ENCODE measurements around the gene ZNF81.
"Not testable (repeated sequence)": the region's sequence is repeated elsewhere in the genome, so short reads cannot be mapped to it uniquely, and the experiment has no call there.

ZNF81 gene

GRCh38 chrX:47817421-47817820, 19.3 kb upstream of the ZNF81 start:
- H3K27me3 Mint-ChIP-seq: no peaks in the 10 kb centered on the region
- H3K27ac Mint-ChIP-seq: no peak overlapping the region
- H3K4me1 Mint-ChIP-seq (ENCODE audit: low read depth): no peaks in the 10 kb centered on the region
- no peak overlapping the region for H3K4me3 Mint-ChIP-seq
- no peaks in the 10 kb centered on the region for H3K36me3 Mint-ChIP-seq (ENCODE audit: low read depth)
- H3K9me3 Mint-ChIP-seq: no peaks in the 10 kb centered on the region

- Mint-ChIP-seq H3K4me1 (ENCODE audit: low read depth) (peaks cover 3% of the 10 kb centered on the region), H3K36me3 (ENCODE audit: low read depth) (no peaks in the 10 kb centered on the region), H3K4me3 (no peak overlapping the region), H3K27ac (no peak overlapping the region), H3K9me3 (no peaks in the 10 kb centered on the region), H3K27me3 (no peaks in the 10 kb centered on the region)
These were observed 18.8 kb upstream of the ZNF81 start for GRCh38 chrX:47817897-47818296.

- no peaks in the 10 kb centered on the region for H3K27me3 Mint-ChIP-seq
- no peaks in the 10 kb centered on the region for H3K9me3 Mint-ChIP-seq
- no peaks in the 10 kb centered on the region for H3K36me3 Mint-ChIP-seq (ENCODE audit: low read depth)
- no peaks in the 10 kb centered on the region for H3K4me1 Mint-ChIP-seq (ENCODE audit: low read depth)
- no peak overlapping the region for H3K4me3 Mint-ChIP-seq
- no peak overlapping the region for H3K27ac Mint-ChIP-seq
These were observed 7.7 kb upstream of the ZNF81 start for GRCh38 chrX:47828984-47829383.

- no peak overlapping the region for H3K27ac Mint-ChIP-seq
- no peaks in the 10 kb centered on the region for H3K27me3 Mint-ChIP-seq
- no peaks in the 10 kb centered on the region for H3K9me3 Mint-ChIP-seq
- H3K36me3 Mint-ChIP-seq (ENCODE audit: low read depth): no peaks in the 10 kb centered on the region
- H3K4me3 Mint-ChIP-seq: no peak overlapping the region
- H3K4me1 Mint-ChIP-seq (ENCODE audit: low read depth): peaks cover 20% of the 10 kb centered on the region
These were observed 4.9 kb upstream of the ZNF81 start for GRCh38 chrX:47831788-47832187.

GRCh38 chrX:47838361-47838760, 1.7 kb downstream of the ZNF81 start:
- H3K27ac Mint-ChIP-seq: no peak overlapping the region
- peaks cover 33% of the 10 kb centered on the region for H3K4me1 Mint-ChIP-seq (ENCODE audit: low read depth)
- peak overlapping the region; percentile 35 for H3K4me3 Mint-ChIP-seq
- H3K36me3 Mint-ChIP-seq (ENCODE audit: low read depth): peaks cover 11% of the 10 kb centered on the region
- no peaks in the 10 kb centered on the region for H3K9me3 Mint-ChIP-seq
- no peaks in the 10 kb centered on the region for H3K27me3 Mint-ChIP-seq

- Mint-ChIP-seq H3K36me3 (ENCODE audit: low read depth) (peaks cover 11% of the 10 kb centered on the region), H3K4me3 (no peak overlapping the region), H3K9me3 (no peaks in the 10 kb centered on the region), H3K4me1 (ENCODE audit: low read depth) (peaks cover 26% of the 10 kb centered on the region), H3K27ac (no peak overlapping the region), H3K27me3 (no peaks in the 10 kb centered on the region)
These were observed 3.4 kb downstream of the ZNF81 start for GRCh38 chrX:47840111-47840510.

- Mint-ChIP-seq H3K4me3 (no peak overlapping the region), H3K4me1 (ENCODE audit: low read depth) (peaks cover 9% of the 10 kb centered on the region), H3K36me3 (ENCODE audit: low read depth) (peaks cover 20% of the 10 kb centered on the region), H3K27ac (no peak overlapping the region), H3K27me3 (no peaks in the 10 kb centered on the region), H3K9me3 (no peaks in the 10 kb centered on the region)
These were observed 6.7 kb downstream of the ZNF81 start for GRCh38 chrX:47843363-47843762.

- Mint-ChIP-seq H3K4me1 (ENCODE audit: low read depth) (peaks cover 3% of the 10 kb centered on the region), H3K27ac (no peak overlapping the region), H3K36me3 (ENCODE audit: low read depth) (peaks cover 26% of the 10 kb centered on the region), H3K9me3 (no peaks in the 10 kb centered on the region), H3K27me3 (no peaks in the 10 kb centered on the region), H3K4me3 (no peak overlapping the region)
These were observed 7.4 kb downstream of the ZNF81 start for GRCh38 chrX:47844117-47844516.

- Mint-ChIP-seq H3K4me3 (no peak overlapping the region), H3K36me3 (ENCODE audit: low read depth) (peaks cover 21% of the 10 kb centered on the region), H3K4me1 (ENCODE audit: low read depth) (peaks cover 8% of the 10 kb centered on the region), H3K27ac (no peak overlapping the region), H3K9me3 (no peaks in the 10 kb centered on the region), H3K27me3 (no peaks in the 10 kb centered on the region)
These were observed 9.3 kb downstream of the ZNF81 start for GRCh38 chrX:47846040-47846439.

- Mint-ChIP-seq H3K27ac (no peak overlapping the region), H3K27me3 (no peaks in the 10 kb centered on the region), H3K9me3 (no peaks in the 10 kb centered on the region), H3K4me3 (no peak overlapping the region), H3K36me3 (ENCODE audit: low read depth) (peaks cover 28% of the 10 kb centered on the region), H3K4me1 (ENCODE audit: low read depth) (peaks cover 5% of the 10 kb centered on the region)
These were observed 13.1 kb downstream of the ZNF81 start for GRCh38 chrX:47849778-47850177.

- H3K4me3 Mint-ChIP-seq; H3K4me1 Mint-ChIP-seq (ENCODE audit: low read depth); H3K9me3 Mint-ChIP-seq; H3K27me3 Mint-ChIP-seq; H3K27ac Mint-ChIP-seq: not testable (repeated sequence)
- peaks cover 28% of the 10 kb centered on the region for H3K36me3 Mint-ChIP-seq (ENCODE audit: low read depth)
These were observed 13.7 kb downstream of the ZNF81 start for GRCh38 chrX:47850389-47850788.

GRCh38 chrX:47850901-47851300, 14.2 kb downstream of the ZNF81 start:
- Mint-ChIP-seq H3K4me1 (ENCODE audit: low read depth) (peaks cover 5% of the 10 kb centered on the region), H3K27ac (no peak overlapping the region), H3K4me3 (no peak overlapping the region), H3K36me3 (ENCODE audit: low read depth) (peaks cover 28% of the 10 kb centered on the region), H3K27me3 (no peaks in the 10 kb centered on the region), H3K9me3 (no peaks in the 10 kb centered on the region)

- Mint-ChIP-seq H3K27ac (no peak overlapping the region), H3K9me3 (no peaks in the 10 kb centered on the region), H3K27me3 (no peaks in the 10 kb centered on the region), H3K36me3 (ENCODE audit: low read depth) (peaks cover 23% of the 10 kb centered on the region), H3K4me1 (ENCODE audit: low read depth) (peaks cover 5% of the 10 kb centered on the region), H3K4me3 (no peak overlapping the region)
These were observed 17.8 kb downstream of the ZNF81 start for GRCh38 chrX:47854474-47854873.

- no peak overlapping the region for H3K27ac Mint-ChIP-seq
- H3K27me3 Mint-ChIP-seq: no peaks in the 10 kb centered on the region
- H3K4me3 Mint-ChIP-seq: no peak overlapping the region
- no peaks in the 10 kb centered on the region for H3K4me1 Mint-ChIP-seq (ENCODE audit: low read depth)
- no peaks in the 10 kb centered on the region for H3K9me3 Mint-ChIP-seq
- peaks cover 26% of the 10 kb centered on the region for H3K36me3 Mint-ChIP-seq (ENCODE audit: low read depth)
These were observed 23.0 kb downstream of the ZNF81 start for GRCh38 chrX:47859686-47860085.

- no peak overlapping the region for H3K4me3 Mint-ChIP-seq
- no peaks in the 10 kb centered on the region for H3K27me3 Mint-ChIP-seq
- H3K27ac Mint-ChIP-seq: no peak overlapping the region
- peaks cover 37% of the 10 kb centered on the region for H3K36me3 Mint-ChIP-seq (ENCODE audit: low read depth)
- H3K9me3 Mint-ChIP-seq: no peaks in the 10 kb centered on the region
- no peaks in the 10 kb centered on the region for H3K4me1 Mint-ChIP-seq (ENCODE audit: low read depth)
These were observed 26.0 kb downstream of the ZNF81 start for GRCh38 chrX:47862680-47863079.

- Mint-ChIP-seq H3K27me3 (no peaks in the 10 kb centered on the region), H3K9me3 (no peaks in the 10 kb centered on the region), H3K4me3 (no peak overlapping the region), H3K36me3 (ENCODE audit: low read depth) (peaks cover 34% of the 10 kb centered on the region), H3K27ac (no peak overlapping the region), H3K4me1 (ENCODE audit: low read depth) (no peaks in the 10 kb centered on the region)
These were observed 26.5 kb downstream of the ZNF81 start for GRCh38 chrX:47863187-47863586.

- Mint-ChIP-seq H3K27ac (no peak overlapping the region), H3K27me3 (no peaks in the 10 kb centered on the region), H3K9me3 (no peaks in the 10 kb centered on the region), H3K4me3 (no peak overlapping the region), H3K4me1 (ENCODE audit: low read depth) (no peaks in the 10 kb centered on the region), H3K36me3 (ENCODE audit: low read depth) (peaks cover 36% of the 10 kb centered on the region)
These were observed 27.6 kb downstream of the ZNF81 start for GRCh38 chrX:47864300-47864699.
